Effector memory CD8-positive, alpha-beta T cell (primary cell): ENCODE measurements around the gene BORCS5.

Source experiments
- ATAC-seq: fragments of 150-1000 bp; cut with Tn5 transposase; replicated peaks from 2 replicates; pipeline ENCODE4 v1.10.0; 2021; ENCODE audit warnings: mild to moderate bottlenecking, moderate library complexity
- DNase-seq, 3 experiments: peaks; one replicate each; pipeline ENCODE4 v3.0.0; 2021
- H3K27ac Mint-ChIP-seq, 2 donors: one replicate each; pipeline ENCODE4 v1.8.0; 2022; ENCODE audit warnings: mild to moderate bottlenecking in 2 of 2, mixed read lengths in 2 of 2, moderate library complexity in 2 of 2
- H3K27me3 Mint-ChIP-seq, 2 donors: one replicate each; pipeline ENCODE4 v1.8.0; 2022; ENCODE audit warnings: mixed read lengths in 2 of 2
- H3K36me3 Mint-ChIP-seq: one replicate; pipeline ENCODE4 v1.8.0; 2022; ENCODE audit warnings: mild to moderate bottlenecking, moderate library complexity, mixed read lengths; ENCODE audit not compliant: insufficient read depth
- H3K4me1 Mint-ChIP-seq, 2 donors: one replicate each; pipeline ENCODE4 v1.8.0; 2022; ENCODE audit warnings: low read depth in 2 of 2, mixed read lengths in 2 of 2
- H3K4me3 Mint-ChIP-seq, 2 donors: one replicate each; pipeline ENCODE4 v1.8.0; 2022; ENCODE audit warnings: mild to moderate bottlenecking in 2 of 2, mixed read lengths in 2 of 2, moderate library complexity in 2 of 2
- H3K9me3 Mint-ChIP-seq, 2 donors: one replicate each; pipeline ENCODE4 v1.8.0; 2022; ENCODE audit warnings: mixed read lengths in 2 of 2

Gene BORCS5

GRCh38 chr12:12365446-12365802 lies 8.5 kb downstream of the BORCS5 start:
- no peaks in the 10 kb centered on the region for H3K9me3 Mint-ChIP-seq
- DNase-seq (no peak), ATAC-seq (peak; percentile 61)
- no peaks in the 10 kb centered on the region for H3K27me3 Mint-ChIP-seq
- peak overlapping the region in 1 of 2 donors; percentile 61 for H3K4me3 Mint-ChIP-seq
- peaks cover 33 to 48% of the 10 kb centered on the region in 2 donors for H3K4me1 Mint-ChIP-seq
- peaks cover 12% of the 10 kb centered on the region for H3K36me3 Mint-ChIP-seq
- peak overlapping the region; percentile 77 to 84 for H3K27ac Mint-ChIP-seq

GRCh38 chr12:12365931-12366431 lies 9.1 kb downstream of the BORCS5 start:
- DNase-seq (no peak), ATAC-seq (peak; percentile 74)
- H3K27me3 Mint-ChIP-seq, result no peaks in the 10 kb centered on the region
- peak overlapping the region in 1 of 2 donors; percentile 61 for H3K4me3 Mint-ChIP-seq
- H3K9me3 Mint-ChIP-seq, result no peaks in the 10 kb centered on the region
- peaks cover 17% of the 10 kb centered on the region for H3K36me3 Mint-ChIP-seq
- peak overlapping the region; percentile 67 to 84 for H3K27ac Mint-ChIP-seq
- peaks cover 33 to 48% of the 10 kb centered on the region in 2 donors for H3K4me1 Mint-ChIP-seq

GRCh38 chr12:12366701-12367481 lies 10.0 kb downstream of the BORCS5 start:
- Mint-ChIP-seq H3K36me3 (peaks cover 17% of the 10 kb centered on the region), H3K27me3 (no peaks in the 10 kb centered on the region), H3K4me1 (peaks cover 27 to 46% of the 10 kb centered on the region in 2 donors), H3K27ac (peak overlapping the region; percentile 67 to 84), H3K4me3 (peak overlapping the region in 1 of 2 donors; percentile 1), H3K9me3 (no peaks in the 10 kb centered on the region)
- no peak for DNase-seq
- ATAC-seq, result no peak

GRCh38 chr12:12367482-12367998 lies 10.7 kb downstream of the BORCS5 start:
- peak overlapping the region in 1 of 2 donors; percentile 9 for H3K4me3 Mint-ChIP-seq
- DNase-seq (no peak), ATAC-seq (no peak)
- H3K9me3 Mint-ChIP-seq, result no peaks in the 10 kb centered on the region
- peaks cover 17% of the 10 kb centered on the region for H3K36me3 Mint-ChIP-seq
- peaks cover 24 to 42% of the 10 kb centered on the region in 2 donors for H3K4me1 Mint-ChIP-seq
- H3K27ac Mint-ChIP-seq, result peak overlapping the region in 1 of 2 donors; percentile 67
- H3K27me3 Mint-ChIP-seq, result no peaks in the 10 kb centered on the region

- no peaks in the 10 kb centered on the region for H3K9me3 Mint-ChIP-seq
- H3K36me3 Mint-ChIP-seq, result peaks cover 38% of the 10 kb centered on the region
- DNase-seq, result no peak
- ATAC-seq, result no peak
- H3K4me3 Mint-ChIP-seq, result no peak overlapping the region
- H3K4me1 Mint-ChIP-seq, result peaks cover 8 to 39% of the 10 kb centered on the region in 2 donors
- peak overlapping the region; percentile 30 to 32 for H3K27ac Mint-ChIP-seq
- H3K27me3 Mint-ChIP-seq, result no peaks in the 10 kb centered on the region
These were observed 16.3 kb downstream of the BORCS5 start for GRCh38 chr12:12372946-12373722.

- Mint-ChIP-seq H3K4me1 (peaks cover 11 to 40% of the 10 kb centered on the region in 2 donors), H3K9me3 (no peaks in the 10 kb centered on the region), H3K27me3 (no peaks in the 10 kb centered on the region), H3K4me3 (no peak overlapping the region), H3K27ac (peak overlapping the region; percentile 26 to 91), H3K36me3 (peaks cover 44% of the 10 kb centered on the region)
- ATAC-seq (peak; percentile 45), DNase-seq (peak in 1 of 3 experiments; percentile 10)
These were observed 20.0 kb downstream of the BORCS5 start for GRCh38 chr12:12376646-12377448.

- H3K4me3 Mint-ChIP-seq, result no peak overlapping the region
- H3K4me1 Mint-ChIP-seq, result peaks cover 14 to 43% of the 10 kb centered on the region in 2 donors
- peak overlapping the region; percentile 93 to 97 for H3K27ac Mint-ChIP-seq
- H3K9me3 Mint-ChIP-seq, result no peaks in the 10 kb centered on the region
- ATAC-seq, result no peak
- DNase-seq, result no peak
- H3K27me3 Mint-ChIP-seq, result no peaks in the 10 kb centered on the region
- H3K36me3 Mint-ChIP-seq, result peaks cover 39% of the 10 kb centered on the region
These were observed 21.7 kb downstream of the BORCS5 start for GRCh38 chr12:12378616-12379015.

- Mint-ChIP-seq H3K27me3 (no peaks in the 10 kb centered on the region), H3K27ac (peak overlapping the region; percentile 93 to 97), H3K4me3 (peak overlapping the region; percentile 33 to 51), H3K9me3 (no peaks in the 10 kb centered on the region), H3K4me1 (peaks cover 25 to 56% of the 10 kb centered on the region in 2 donors), H3K36me3 (peaks cover 38% of the 10 kb centered on the region)
- peak; percentile 84 for ATAC-seq
- peak; percentile 39 to 57 (median 40) for DNase-seq
These were observed 23.2 kb downstream of the BORCS5 start for GRCh38 chr12:12379831-12380730.

GRCh38 chr12:12380949-12381593 lies 24.2 kb downstream of the BORCS5 start:
- DNase-seq (no peak), ATAC-seq (no peak)
- no peaks in the 10 kb centered on the region for H3K27me3 Mint-ChIP-seq
- peak overlapping the region in 1 of 2 donors; percentile 16 for H3K4me3 Mint-ChIP-seq
- H3K4me1 Mint-ChIP-seq, result peaks cover 27 to 64% of the 10 kb centered on the region in 2 donors
- H3K27ac Mint-ChIP-seq, result peak overlapping the region; percentile 93 to 97
- H3K9me3 Mint-ChIP-seq, result no peaks in the 10 kb centered on the region
- peaks cover 40% of the 10 kb centered on the region for H3K36me3 Mint-ChIP-seq

- ATAC-seq (no peak), DNase-seq (no peak)
- H3K4me1 Mint-ChIP-seq, result peaks cover 25 to 59% of the 10 kb centered on the region in 2 donors
- H3K36me3 Mint-ChIP-seq, result peaks cover 35% of the 10 kb centered on the region
- no peaks in the 10 kb centered on the region for H3K27me3 Mint-ChIP-seq
- H3K27ac Mint-ChIP-seq, result peak overlapping the region in 1 of 2 donors; percentile 97
- H3K9me3 Mint-ChIP-seq, result no peaks in the 10 kb centered on the region
- H3K4me3 Mint-ChIP-seq, result no peak overlapping the region
These were observed 25.1 kb downstream of the BORCS5 start for GRCh38 chr12:12381982-12382381.

GRCh38 chr12:12384571-12385340 lies 27.9 kb downstream of the BORCS5 start:
- Mint-ChIP-seq H3K9me3 (no peaks in the 10 kb centered on the region), H3K36me3 (peaks cover 18% of the 10 kb centered on the region), H3K27ac (peak overlapping the region; percentile 95 to 97), H3K4me3 (peak overlapping the region; percentile 73 to 74), H3K4me1 (peaks cover 23 to 65% of the 10 kb centered on the region in 2 donors), H3K27me3 (no peaks in the 10 kb centered on the region)
- ATAC-seq (peak; percentile 70), DNase-seq (peak; percentile 31 to 53 (median 38))
